GM19455 (cell line): Measurements from ENCODE around the gene SF3B1.
"Not testable (repeated sequence)": the region's sequence is repeated elsewhere in the genome, so short reads cannot be mapped to it uniquely, and the experiment has no call there.

ENCODE experiments used
- ATAC-seq: cut with Tn5 transposase; IDR thresholded peaks from one replicate; pipeline ENCODE4 v1.9.1; 2021; ENCODE audit not compliant: unreplicated experiment

SF3B1 gene

GRCh38 chr2:197434541-197435513, at the start of gene SF3B1:
SF3B1 (minus strand) TSS chr2:197435028; CDS start chr2:197434999, 29 bp downstream.
- ATAC-seq, result peak; percentile 89

DNA sequence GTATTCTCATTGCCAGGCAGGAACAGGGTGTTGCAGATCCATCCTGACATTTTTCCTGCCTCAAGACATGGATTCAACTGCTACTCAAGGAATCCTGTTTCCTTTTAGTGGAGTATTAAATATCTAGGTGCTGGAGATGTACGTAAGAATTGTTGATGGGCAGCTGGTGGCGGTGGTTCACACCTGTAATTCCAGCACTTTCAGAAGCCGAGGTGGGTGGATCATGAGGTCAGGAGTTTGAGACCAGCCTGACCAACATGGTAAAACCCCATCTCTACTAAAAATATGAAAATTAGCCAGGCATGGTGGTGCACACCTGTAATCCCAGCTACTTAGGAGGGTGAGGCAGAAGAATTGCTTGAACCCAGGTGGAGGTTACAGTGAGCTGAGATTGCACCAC, 49.4 kb upstream of the SF3B1 start:
- not testable (repeated sequence) for ATAC-seq

GRCh38 chr2:197480165-197481036, 45.6 kb upstream of the SF3B1 start:
- ATAC-seq, result no peak

GRCh38 chr2:197477797-197478196, 43.0 kb upstream of the SF3B1 start:
- no peak for ATAC-seq

DNA sequence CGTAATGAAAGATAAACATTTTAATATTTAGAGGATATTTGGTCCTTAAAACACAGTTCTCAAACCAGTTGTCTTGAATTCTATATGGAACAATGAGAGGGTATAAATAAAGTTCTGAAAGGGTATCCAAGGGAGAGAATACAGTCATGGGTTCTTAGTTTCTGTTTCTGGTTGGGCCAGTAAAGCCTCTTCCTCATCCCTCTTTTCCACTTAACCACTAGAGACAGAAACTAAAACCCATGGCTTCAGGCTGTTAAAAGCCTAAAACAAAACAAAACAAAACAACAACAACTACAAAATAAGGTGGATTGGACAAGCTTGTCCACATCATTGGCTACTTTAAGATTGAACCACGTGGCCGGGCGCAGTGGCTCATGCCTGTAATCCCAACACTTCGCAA, 37.3 kb upstream of the SF3B1 start:
- no peak for ATAC-seq

GRCh38 chr2:197464175-197464574, 29.3 kb upstream of the SF3B1 start:
- ATAC-seq, result no peak

DNA sequence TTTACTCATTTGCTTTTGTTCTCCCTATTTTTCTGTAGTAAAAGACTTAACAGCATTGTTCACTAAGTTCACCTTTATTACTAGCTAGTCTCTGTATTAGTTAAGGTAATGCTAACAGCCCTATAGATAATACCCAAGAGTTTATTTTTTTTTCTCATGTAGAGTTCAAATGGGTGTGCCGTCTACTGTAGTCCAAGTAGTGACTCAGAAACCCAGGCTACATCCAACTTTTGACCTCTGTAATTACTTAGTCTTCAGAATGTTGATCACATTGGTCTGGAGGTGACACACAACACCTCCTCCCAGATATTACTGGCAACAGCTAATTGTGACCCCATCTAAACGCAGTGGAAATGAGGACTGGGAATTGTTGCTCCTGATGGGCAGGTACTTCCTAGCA, 26.2 kb upstream of the SF3B1 start:
- ATAC-seq, result no peak

DNA sequence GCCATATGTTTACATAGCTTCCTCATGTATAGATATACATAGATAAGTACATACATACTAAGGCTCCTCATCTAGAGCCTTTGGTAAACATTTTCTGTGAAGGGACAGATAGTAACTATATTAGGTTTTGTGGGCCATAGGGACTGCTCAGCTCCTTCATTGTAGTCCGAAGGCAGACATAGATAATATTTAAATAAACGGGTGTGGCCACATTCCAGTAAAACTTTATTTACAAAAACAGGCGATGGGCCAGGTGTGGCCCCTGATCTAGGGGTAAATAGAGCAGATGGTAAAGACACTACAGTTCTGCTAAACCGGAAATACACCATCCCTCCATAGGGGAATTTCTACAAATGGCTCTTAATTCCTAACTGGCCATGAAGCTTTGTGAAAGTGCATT, 25.8 kb upstream of the SF3B1 start:
- no peak for ATAC-seq

- ATAC-seq, result no peak
Observed at GRCh38 chr2:197455428-197455827, 20.6 kb upstream of the SF3B1 start.

DNA sequence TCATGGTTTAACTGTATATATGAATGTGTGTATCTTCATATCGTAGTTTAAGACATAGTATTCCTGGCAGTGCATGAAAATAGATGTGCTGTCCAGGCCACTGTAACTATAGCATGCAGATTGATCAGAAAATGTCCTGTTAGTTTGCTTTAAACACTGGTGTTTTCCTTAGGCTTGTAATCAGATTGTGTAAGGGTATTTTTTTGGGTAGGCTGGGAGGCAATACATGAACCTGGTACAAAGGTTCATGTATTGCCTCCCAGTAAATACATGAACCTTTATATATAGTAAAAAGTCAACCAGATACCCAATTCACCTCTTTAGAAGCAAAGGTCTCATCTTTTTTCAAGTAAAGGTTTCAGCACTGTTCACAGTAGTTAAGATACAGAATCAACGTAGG, 20.1 kb upstream of the SF3B1 start:
- ATAC-seq, result no peak

DNA sequence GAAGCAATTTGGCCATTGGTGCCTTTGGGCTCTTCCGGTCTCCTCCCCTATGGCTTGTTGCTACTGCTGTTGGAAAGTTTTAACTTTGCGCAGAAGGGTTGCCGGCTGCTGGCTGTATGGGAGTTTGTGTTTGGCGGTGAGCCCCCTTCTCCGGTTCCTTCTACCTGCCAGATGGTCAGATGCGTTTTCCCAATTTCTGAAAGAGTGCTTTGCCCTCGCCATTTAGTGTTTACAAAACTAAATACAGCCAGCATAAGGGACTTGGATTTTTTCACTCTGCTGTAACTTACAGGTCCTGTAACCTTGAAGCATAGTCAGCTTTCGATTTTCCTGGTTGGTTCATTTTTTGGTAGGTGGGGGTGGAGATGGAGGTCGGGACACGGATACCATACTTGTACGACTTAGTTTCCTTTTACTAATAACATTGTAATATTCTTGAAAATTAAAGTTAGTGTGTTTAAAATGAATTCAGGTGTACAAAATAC, 19.1 kb upstream of the SF3B1 start:
- peak; percentile 37 for ATAC-seq

- ATAC-seq, result peak; percentile 96
Observed at GRCh38 chr2:197453123-197453913, 18.5 kb upstream of the SF3B1 start, which contains the start of gene COQ10B. COQ10B (plus strand) TSS chr2:197453552; CDS start chr2:197453561, 9 bp downstream.

GRCh38 chr2:197452754-197453122, 17.9 kb upstream of the SF3B1 start:
- no peak for ATAC-seq

DNA sequence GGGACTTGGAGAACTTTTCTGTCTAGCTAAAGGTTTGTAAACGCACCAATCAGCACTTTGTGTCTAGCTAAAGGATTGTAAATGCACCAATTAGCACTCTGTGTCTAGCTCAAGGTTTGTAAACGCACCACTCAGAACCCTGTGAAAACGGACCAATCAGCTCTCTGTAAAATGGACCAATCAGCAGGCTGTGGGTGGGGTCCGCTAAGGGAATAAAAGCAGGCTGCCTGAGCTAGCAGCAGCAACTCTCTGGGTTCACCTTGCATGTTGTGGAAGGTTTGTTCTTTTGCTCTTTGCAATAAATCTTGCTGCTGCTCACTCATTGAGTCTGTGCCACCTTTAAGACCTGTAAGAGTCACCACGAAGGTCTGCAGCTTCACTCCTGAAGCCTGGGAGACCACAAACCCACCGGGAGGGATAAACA, 16.1 kb upstream of the SF3B1 start:
- not testable (repeated sequence) for ATAC-seq

GRCh38 chr2:197450465-197450864, 15.6 kb upstream of the SF3B1 start:
- ATAC-seq, result no peak

DNA sequence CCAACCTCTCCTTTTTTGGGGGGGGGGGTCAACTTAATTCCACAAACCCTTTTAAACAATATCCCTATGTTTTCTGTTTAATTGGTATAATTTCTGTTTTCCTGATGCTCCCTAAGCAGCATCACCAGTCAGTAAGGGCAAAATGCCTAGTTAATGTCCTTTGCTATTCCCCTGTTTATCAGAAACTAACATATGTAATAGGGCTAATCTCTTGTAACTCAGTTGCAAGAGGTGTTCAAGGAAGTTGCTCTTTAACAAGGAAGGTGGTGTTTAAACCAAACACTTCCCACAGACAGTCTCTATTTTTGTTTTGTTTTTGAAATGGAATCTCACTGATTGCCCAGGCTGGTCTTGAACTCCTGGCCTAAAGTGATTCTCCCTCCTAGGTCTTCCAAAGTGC, 12.0 kb upstream of the SF3B1 start:
- ATAC-seq, result no peak

GRCh38 chr2:197445746-197446145, 10.9 kb upstream of the SF3B1 start:
- no peak for ATAC-seq

DNA sequence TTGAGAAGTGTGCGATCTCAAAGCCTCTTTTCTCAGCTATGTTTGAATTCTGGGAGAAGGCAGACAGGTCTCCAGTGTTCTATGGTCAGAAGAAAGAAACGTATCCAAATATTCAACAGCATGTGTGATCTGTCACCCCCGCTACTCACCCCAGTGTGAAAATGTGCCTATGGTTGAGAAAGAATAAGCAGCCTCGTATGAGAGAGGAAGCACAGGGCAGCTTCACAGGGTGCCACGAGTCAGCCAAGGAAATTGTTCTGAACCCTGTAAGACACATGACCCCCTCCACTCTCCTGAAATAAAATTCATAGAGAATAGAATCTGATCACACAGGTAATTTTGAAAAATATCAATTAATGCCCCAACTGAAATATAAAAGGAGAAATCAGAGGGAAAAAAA, 8.0 kb upstream of the SF3B1 start:
- no peak for ATAC-seq

GRCh38 chr2:197437380-197437779, 2.6 kb upstream of the SF3B1 start:
- ATAC-seq, result no peak

GRCh38 chr2:197435598-197436420, 981 bp upstream of the SF3B1 start:
- ATAC-seq, result no peak
